Testis (tissue), 3 donors: Measurements from ENCODE around the gene PLXNA1. TPM values are rescaled to one million over a fixed set of nuclear protein-coding genes. Genes with fewer than 3 reads are reported as not detected.

Experiments
- DNase-seq: peaks from one replicate; pipeline ENCODE4 v3.0.0-alpha.2; 2019
- H3K27ac ChIP-seq, 2 donors: fragments of 200-600 bp; sonication (generic); one replicate each; pipeline ENCODE4 v1.5.1; 2019
- H3K27me3 ChIP-seq: fragments of 200-600 bp; sonication (generic); one replicate; pipeline ENCODE4 v1.5.1; 2019
- H3K36me3 ChIP-seq: fragments of 200-600 bp; sonication (generic); one replicate; pipeline ENCODE4 v1.5.1; 2017; ENCODE audit warnings: low read depth; ENCODE audit errors: missing control alignments
- H3K4me1 ChIP-seq: fragments of 200-600 bp; sonication (generic); one replicate; pipeline ENCODE4 v1.5.1; 2019
- H3K4me3 ChIP-seq, 2 donors: fragments of 200-600 bp; sonication (generic); one replicate each; pipeline ENCODE4 v1.5.1; 2017 to 2019
- H3K9me3 ChIP-seq: fragments of 200-600 bp; sonication (generic); one replicate; pipeline ENCODE4 v1.5.1; 2017
- CTCF ChIP-seq, 3 experiments: fragments of 450-650 bp in 2 of 3; fragments of 200-600 bp in 1 of 3; sonication (generic) in 1 of 3; IDR thresholded peaks; one replicate each; pipeline ENCODE4 v1.5.1; 2016 to 2019; ENCODE audit warnings: antibody characterized with exemption in 3 of 3, mild to moderate bottlenecking in 2 of 3, moderate library complexity in 1 of 3
- POLR2A ChIP-seq: fragments of 450-650 bp; IDR thresholded peaks from one replicate; pipeline ENCODE4 v1.6.1; 2017; ENCODE audit warnings: antibody characterized with exemption, mild to moderate bottlenecking, moderate library complexity
- WGBS, 2 donors: methylation state at CpG; one replicate each; pipeline ENCODE4 v1.1.5; 2018; 5-methylcytosine and 5-hydroxymethylcytosine counted together
- intact Hi-C: fragments of 100-400 bp; cut with DNase I; formaldehyde crosslinking; loops from one replicate; pipeline ENCODE4 v1.15.1; 2023; ENCODE audit warnings: low total_unique reads
- polyA plus RNA-seq: library from polyadenylated mRNA; stranded (reverse); fragments of 350-450 nt; fragmentation: Illumina TruSeq; extraction: RNeasy Lipid Tissue Mini Kit (QIAGEN cat#74804); gene quantifications from one replicate; pipeline ENCODE4 v1.2.3, GENCODE V29; 2014; ENCODE audit warnings: low read depth, low replicate concordance; ENCODE audit not compliant: insufficient read depth
- total RNA-seq, 2 donors: library from RNA; depleted of rRNA; stranded (reverse); fragments of >200 nt; gene quantifications; one replicate each; pipeline ENCODE4 v1.2.3, GENCODE V29; 2016

Gene PLXNA1
- total and polyA plus RNA-seq, 3 donors from 2014 or later, result 29.3 to 79.7 (median 65.8) TPM

- 96 to 97% methylated on average over 11 to 20 of the region's 20 CpGs for WGBS, 2 donors
These were observed 35.5 kb downstream of the PLXNA1 start for GRCh38 chr3:127018306-127018828.

GRCh38 chr3:127019449-127019848 lies 36.5 kb downstream of the PLXNA1 start:
- no peak for DNase-seq

More at GRCh38 chr3:127018306-127018828, 35.5 kb downstream of the PLXNA1 start:
- Histone ChIP-seq H3K4me3 (no peak overlapping the region), H3K4me1 (no peaks in the 10 kb centered on the region), H3K27me3 (no peaks in the 10 kb centered on the region), H3K9me3 (no peaks in the 10 kb centered on the region), H3K36me3 (no peaks in the 10 kb centered on the region), H3K27ac (no peak overlapping the region)
- no peak for DNase-seq
- intact Hi-C loops, result no loop called here
- TF ChIP-seq POLR2A (no peak), CTCF (IDR thresholded peaks at IDR 0.05) (no peak)

GRCh38 chr3:127020543-127020942 lies 37.6 kb downstream of the PLXNA1 start:
- no peak for TF ChIP-seq POLR2A
- no peak for TF ChIP-seq CTCF (IDR thresholded peaks at IDR 0.05)
- 80 to 90% methylated on average over 1 to 13 of the region's 13 CpGs for WGBS, 2 donors
- no peak overlapping the region for H3K4me3 ChIP-seq
- no peaks in the 10 kb centered on the region for H3K27me3 ChIP-seq
- H3K27ac ChIP-seq, result no peak overlapping the region
- intact Hi-C loops, result no loop called here
- no peak for DNase-seq
- no peaks in the 10 kb centered on the region for H3K4me1 ChIP-seq
- no peaks in the 10 kb centered on the region for H3K9me3 ChIP-seq
- H3K36me3 ChIP-seq, result no peaks in the 10 kb centered on the region

More at GRCh38 chr3:127019449-127019848, 36.5 kb downstream of the PLXNA1 start:
- no peaks in the 10 kb centered on the region for H3K9me3 ChIP-seq
- 81 to 86% methylated on average over 5 to 8 of the region's 8 CpGs for WGBS, 2 donors
- H3K27me3 ChIP-seq, result no peaks in the 10 kb centered on the region
- TF ChIP-seq CTCF (IDR thresholded peaks at IDR 0.05) (no peak), POLR2A (no peak)
- no peak overlapping the region for H3K4me3 ChIP-seq
- no peaks in the 10 kb centered on the region for H3K4me1 ChIP-seq
- intact Hi-C loops, result no loop called here
- H3K27ac ChIP-seq, result no peak overlapping the region
- H3K36me3 ChIP-seq, result no peaks in the 10 kb centered on the region

- no peaks in the 10 kb centered on the region for H3K4me1 ChIP-seq
- H3K36me3 ChIP-seq, result no peaks in the 10 kb centered on the region
- TF ChIP-seq CTCF (IDR thresholded peaks at IDR 0.05) (no peak), POLR2A (no peak)
- H3K4me3 ChIP-seq, result no peak overlapping the region
- no peak for DNase-seq
- 87 to 94% methylated on average over 3 to 6 of the region's 7 CpGs for WGBS, 2 donors
- no peaks in the 10 kb centered on the region for H3K27me3 ChIP-seq
- intact Hi-C loops, result no loop called here
- H3K27ac ChIP-seq, result no peak overlapping the region
- H3K9me3 ChIP-seq, result no peaks in the 10 kb centered on the region
These were observed 39.9 kb downstream of the PLXNA1 start for GRCh38 chr3:127022849-127023248.

- DNase-seq, result no peak
These were observed 42.5 kb downstream of the PLXNA1 start for GRCh38 chr3:127025456-127025855.

More at GRCh38 chr3:127025456-127025855, 42.5 kb downstream of the PLXNA1 start:
- intact Hi-C loops, result no loop called here
- H3K27me3 ChIP-seq, result no peaks in the 10 kb centered on the region
- H3K4me3 ChIP-seq, result no peak overlapping the region
- 78 to 84% methylated on average over 3 of the region's 3 CpGs for WGBS, 2 donors
- H3K27ac ChIP-seq, result no peak overlapping the region
- TF ChIP-seq POLR2A (no peak), CTCF (IDR thresholded peaks at IDR 0.05) (no peak)
- H3K36me3 ChIP-seq, result no peaks in the 10 kb centered on the region
- H3K4me1 ChIP-seq, result no peaks in the 10 kb centered on the region
- H3K9me3 ChIP-seq, result no peaks in the 10 kb centered on the region
